OCI-LY1 (cell line): Measurements from ENCODE around the gene ADD2.

Source experiments
- H2AFZ ChIP-seq: fragments of 200-600 bp; sonication (generic), shearing (Covaris generic); 2 replicates; pipeline ENCODE4 v1.6.0; 2014; ENCODE audit warnings: antibody characterized with exemption, mild to moderate bottlenecking, low read length
- H3F3A ChIP-seq: fragments of 200-600 bp; sonication (generic), shearing (Covaris generic); 2 replicates; pipeline ENCODE4 v1.6.0; 2014; ENCODE audit warnings: mild to moderate bottlenecking, antibody characterized with exemption, low read length, moderate library complexity; ENCODE audit not compliant: insufficient read depth
- H3K27ac ChIP-seq: fragments of 200-600 bp; sonication (generic); 2 replicates; pipeline ENCODE4 v1.5.1; 2014; ENCODE audit warnings: low read length, mixed run types, mild to moderate bottlenecking, low read depth; ENCODE audit not compliant: poor library complexity, severe bottlenecking
- H3K27me3 ChIP-seq: fragments of 200-600 bp; sonication (generic); 2 replicates; pipeline ENCODE4 v1.6.0; 2014; ENCODE audit warnings: antibody characterized with exemption, mild to moderate bottlenecking, low read length, moderate library complexity; ENCODE audit not compliant: insufficient read depth
- H3K36me3 ChIP-seq: fragments of 200-600 bp; sonication (generic); 2 replicates; pipeline ENCODE4 v1.6.1; 2014; ENCODE audit warnings: mild to moderate bottlenecking, antibody characterized with exemption, low read length, moderate library complexity, mixed read lengths; ENCODE audit not compliant: insufficient read depth
- H3K4me1 ChIP-seq: fragments of 200-600 bp; sonication (generic); 2 replicates; pipeline ENCODE4 v1.5.1; 2014; ENCODE audit warnings: mild to moderate bottlenecking, low read length, moderate library complexity; ENCODE audit not compliant: insufficient read depth, severe bottlenecking
- H3K4me2 ChIP-seq: fragments of 200-600 bp; sonication (generic), shearing (Covaris generic); 2 replicates; pipeline ENCODE4 v1.6.1; 2014; ENCODE audit warnings: low read length
- H3K4me3 ChIP-seq: fragments of 200-600 bp; sonication (generic); 2 replicates; pipeline ENCODE4 v1.5.1; 2014; ENCODE audit warnings: low read length, low read depth, mild to moderate bottlenecking, mixed read lengths; ENCODE audit not compliant: poor library complexity, severe bottlenecking
- H3K79me2 ChIP-seq: fragments of 200-600 bp; shearing (Covaris generic); 2 replicates; pipeline ENCODE4 v1.6.1; 2016; ENCODE audit warnings: mixed run types, low read length, mixed read lengths; ENCODE audit not compliant: insufficient read depth
- H3K9ac ChIP-seq: fragments of 200-600 bp; sonication (generic), shearing (Covaris generic); 2 replicates; pipeline ENCODE4 v1.6.1; 2014; ENCODE audit warnings: mild to moderate bottlenecking, low read length, mixed read lengths
- H3K9me2 ChIP-seq: fragments of 200-600 bp; sonication (generic), shearing (Covaris generic); 2 replicates; pipeline ENCODE4 v1.6.1; 2014; ENCODE audit warnings: low read depth, mild to moderate bottlenecking, low read length, mixed read lengths
- H3K9me3 ChIP-seq: fragments of 200-600 bp; shearing (Covaris generic); 2 replicates; pipeline ENCODE4 v1.6.1; 2014; ENCODE audit warnings: low read length, mixed read lengths
- H4K20me1 ChIP-seq: fragments of 200-600 bp; sonication (generic), shearing (Covaris generic); 2 replicates; pipeline ENCODE4 v1.6.0; 2016; ENCODE audit warnings: mild to moderate bottlenecking, low read length; ENCODE audit not compliant: insufficient read depth
- EZH2 ChIP-seq: fragments of 200-600 bp; sonication (generic), shearing (Covaris generic); IDR thresholded peaks from 2 replicates; pipeline ENCODE4 v1.8.0; 2017; ENCODE audit warnings: borderline replicate concordance, mixed run types, mild to moderate bottlenecking, antibody characterized with exemption, low read length, moderate library complexity, mixed read lengths
- TF ChIP-seq, protein P1 (sequence below): fragments of 200-600 bp; sonication (generic), shearing (Covaris generic); IDR thresholded peaks from 2 replicates; pipeline ENCODE4 v1.5.1; 2017; ENCODE audit warnings: mild to moderate bottlenecking, antibody characterized with exemption, low read length, moderate library complexity, mixed read lengths

Gene ADD2

DNA sequence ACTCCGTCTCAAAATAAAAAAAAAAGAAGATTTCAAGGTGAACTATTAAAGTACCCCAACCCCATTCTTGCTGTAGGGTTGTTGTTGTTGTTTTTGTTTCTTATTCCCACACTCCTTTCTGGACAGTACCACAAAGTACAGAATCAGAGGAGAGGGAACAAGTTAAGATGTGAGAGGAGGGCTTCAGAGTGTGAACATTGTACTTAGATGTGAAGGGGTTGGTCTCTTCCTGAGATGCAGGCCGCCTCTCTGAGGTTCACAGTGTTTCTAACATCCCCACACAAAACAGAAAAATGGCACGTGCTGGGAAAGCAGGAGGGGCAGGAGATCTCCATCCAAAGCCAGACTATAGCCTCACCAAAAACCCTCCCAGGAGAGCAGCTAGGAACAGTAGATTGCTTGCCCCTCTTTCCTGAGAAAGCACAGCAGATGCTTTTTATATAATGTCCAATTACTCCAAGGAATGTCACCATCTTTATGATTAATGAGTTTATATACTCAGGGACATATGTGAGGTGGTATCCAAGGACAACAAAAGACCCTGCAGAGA lies 22.6 kb downstream of the ADD2 start:
- Histone ChIP-seq H3K27me3 (no peaks in the 10 kb centered on the region), H3K4me1 (no peaks in the 10 kb centered on the region), H3F3A (no peaks in the 10 kb centered on the region), H3K4me3 (no peak overlapping the region), H3K9ac (no peak overlapping the region), H3K79me2 (no peaks in the 10 kb centered on the region), H3K36me3 (no peaks in the 10 kb centered on the region), H4K20me1 (no peaks in the 10 kb centered on the region), H3K9me2 (no peaks in the 10 kb centered on the region), H3K4me2 (no peak overlapping the region), H2AFZ (no peak overlapping the region), H3K9me3 (no peaks in the 10 kb centered on the region), H3K27ac (no peak overlapping the region)
- TF ChIP-seq, protein P1, sequence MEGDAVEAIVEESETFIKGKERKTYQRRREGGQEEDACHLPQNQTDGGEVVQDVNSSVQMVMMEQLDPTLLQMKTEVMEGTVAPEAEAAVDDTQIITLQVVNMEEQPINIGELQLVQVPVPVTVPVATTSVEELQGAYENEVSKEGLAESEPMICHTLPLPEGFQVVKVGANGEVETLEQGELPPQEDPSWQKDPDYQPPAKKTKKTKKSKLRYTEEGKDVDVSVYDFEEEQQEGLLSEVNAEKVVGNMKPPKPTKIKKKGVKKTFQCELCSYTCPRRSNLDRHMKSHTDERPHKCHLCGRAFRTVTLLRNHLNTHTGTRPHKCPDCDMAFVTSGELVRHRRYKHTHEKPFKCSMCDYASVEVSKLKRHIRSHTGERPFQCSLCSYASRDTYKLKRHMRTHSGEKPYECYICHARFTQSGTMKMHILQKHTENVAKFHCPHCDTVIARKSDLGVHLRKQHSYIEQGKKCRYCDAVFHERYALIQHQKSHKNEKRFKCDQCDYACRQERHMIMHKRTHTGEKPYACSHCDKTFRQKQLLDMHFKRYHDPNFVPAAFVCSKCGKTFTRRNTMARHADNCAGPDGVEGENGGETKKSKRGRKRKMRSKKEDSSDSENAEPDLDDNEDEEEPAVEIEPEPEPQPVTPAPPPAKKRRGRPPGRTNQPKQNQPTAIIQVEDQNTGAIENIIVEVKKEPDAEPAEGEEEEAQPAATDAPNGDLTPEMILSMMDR, result no peak
- no peak for TF ChIP-seq EZH2

DNA sequence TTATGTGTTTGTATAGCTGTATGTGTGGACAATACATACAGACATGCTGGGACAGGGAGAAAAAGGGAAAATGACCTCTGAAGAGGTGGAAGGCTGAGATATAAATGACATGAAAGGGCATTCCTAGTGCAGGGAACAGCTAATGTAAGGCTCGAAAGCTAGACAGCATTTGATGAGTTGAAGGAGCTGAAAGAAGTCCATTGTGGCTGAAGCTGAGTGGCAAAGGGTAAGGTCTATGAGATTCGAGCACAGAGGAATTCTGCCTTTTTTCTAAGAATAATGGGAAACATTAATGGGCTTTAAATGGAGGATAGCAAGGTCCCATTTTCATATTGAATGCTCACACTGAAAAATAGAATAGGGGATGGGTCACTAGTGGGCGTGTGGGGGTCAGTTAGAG lies 23.6 kb downstream of the ADD2 start:
- H3K79me2 ChIP-seq, result no peaks in the 10 kb centered on the region
- H3K4me3 ChIP-seq, result no peak overlapping the region
- no peaks in the 10 kb centered on the region for H3K4me1 ChIP-seq
- no peaks in the 10 kb centered on the region for H4K20me1 ChIP-seq
- no peaks in the 10 kb centered on the region for H3K36me3 ChIP-seq
- no peaks in the 10 kb centered on the region for H3K9me3 ChIP-seq
- no peaks in the 10 kb centered on the region for H3K9me2 ChIP-seq
- no peaks in the 10 kb centered on the region for H3K27me3 ChIP-seq
- TF ChIP-seq, protein P1, result no peak
- no peak for TF ChIP-seq EZH2
- H3K4me2 ChIP-seq, result no peak overlapping the region
- H3K27ac ChIP-seq, result no peak overlapping the region
- H3K9ac ChIP-seq, result no peak overlapping the region
- no peaks in the 10 kb centered on the region for H3F3A ChIP-seq
- no peak overlapping the region for H2AFZ ChIP-seq

DNA sequence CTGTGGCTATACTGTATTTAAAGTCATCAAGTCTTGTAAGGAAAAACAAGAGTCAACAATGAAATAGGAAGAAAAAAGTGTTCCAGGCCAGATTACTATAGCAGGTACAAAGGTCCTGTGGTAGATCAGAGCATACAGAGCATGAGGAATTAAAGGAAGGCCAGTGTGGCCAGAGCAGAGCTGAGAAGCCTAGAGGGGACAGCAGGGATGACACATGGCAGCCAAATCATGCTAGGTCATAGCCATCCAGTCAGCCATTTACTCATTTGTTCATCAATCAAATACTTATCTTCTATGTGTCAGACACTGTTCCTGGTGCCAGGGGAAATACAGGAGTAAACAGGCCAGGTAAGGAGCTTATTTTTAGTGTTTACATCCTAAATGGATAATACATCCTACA lies 24.3 kb downstream of the ADD2 start:
- no peaks in the 10 kb centered on the region for H3K79me2 ChIP-seq
- H3K4me1 ChIP-seq, result no peaks in the 10 kb centered on the region
- no peaks in the 10 kb centered on the region for H3K27me3 ChIP-seq
- no peak overlapping the region for H3K4me3 ChIP-seq
- no peaks in the 10 kb centered on the region for H4K20me1 ChIP-seq
- no peak overlapping the region for H3K4me2 ChIP-seq
- H3K9ac ChIP-seq, result no peak overlapping the region
- H3K27ac ChIP-seq, result no peak overlapping the region
- H2AFZ ChIP-seq, result no peak overlapping the region
- H3F3A ChIP-seq, result no peaks in the 10 kb centered on the region
- H3K9me3 ChIP-seq, result no peaks in the 10 kb centered on the region
- no peaks in the 10 kb centered on the region for H3K9me2 ChIP-seq
- no peak for TF ChIP-seq EZH2
- TF ChIP-seq, protein P1, result no peak
- no peaks in the 10 kb centered on the region for H3K36me3 ChIP-seq
